ENCODE results near the gene PEAR1.

The PEAR1 gene

DNA sequence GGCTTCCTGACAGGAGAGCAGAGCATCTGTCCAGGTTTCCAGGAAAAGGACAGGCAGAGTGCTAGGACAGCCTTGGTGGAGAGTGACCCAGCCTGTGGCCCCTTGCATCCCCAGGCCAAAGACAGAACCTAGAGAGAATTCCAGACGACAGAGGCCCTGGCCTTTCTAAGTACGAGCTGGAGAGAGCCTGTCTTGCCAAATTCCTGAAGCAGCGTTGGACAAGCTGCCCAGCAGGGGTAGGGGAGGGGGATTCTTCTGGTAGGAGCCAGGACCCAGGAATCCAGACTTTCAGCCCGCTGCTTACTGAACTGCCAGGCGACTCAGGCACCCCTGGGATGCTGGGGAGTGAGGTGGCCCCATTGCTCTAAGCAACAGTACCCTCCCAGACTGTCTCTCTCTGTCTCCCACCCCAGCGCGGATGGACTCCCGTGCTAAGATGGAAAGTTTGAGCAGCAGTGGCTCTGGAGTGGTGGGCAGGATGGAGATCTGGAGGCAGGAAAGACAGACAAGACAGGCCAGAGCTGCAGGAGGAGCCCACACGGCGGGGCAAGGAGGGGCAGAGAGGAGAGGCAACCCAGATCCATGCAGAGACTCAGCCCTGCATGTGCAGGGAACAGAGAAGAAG is 8.8 kb upstream of the PEAR1 start:
- DNase-seq, result no peak

DNA sequence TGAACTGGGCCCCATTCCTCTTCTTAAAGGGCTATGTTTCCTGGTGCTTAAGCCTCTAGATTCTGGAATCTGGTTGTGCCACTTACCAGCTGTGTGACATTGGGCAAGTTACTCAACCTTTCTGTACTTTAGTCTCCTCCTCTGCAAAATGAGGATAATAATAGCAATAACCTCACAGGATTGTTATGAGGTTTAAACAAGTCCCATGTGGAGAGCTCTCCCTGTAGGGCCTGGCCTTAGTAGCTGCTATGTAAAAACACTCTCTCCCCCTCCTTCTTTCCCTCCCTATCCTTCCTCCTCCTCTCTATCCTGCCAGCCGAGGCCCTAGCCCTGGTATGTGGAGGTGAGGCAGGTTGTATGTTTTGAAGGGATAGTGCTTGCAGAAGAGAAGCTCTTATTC is 8.2 kb upstream of the PEAR1 start:
- DNase-seq, result no peak

DNA sequence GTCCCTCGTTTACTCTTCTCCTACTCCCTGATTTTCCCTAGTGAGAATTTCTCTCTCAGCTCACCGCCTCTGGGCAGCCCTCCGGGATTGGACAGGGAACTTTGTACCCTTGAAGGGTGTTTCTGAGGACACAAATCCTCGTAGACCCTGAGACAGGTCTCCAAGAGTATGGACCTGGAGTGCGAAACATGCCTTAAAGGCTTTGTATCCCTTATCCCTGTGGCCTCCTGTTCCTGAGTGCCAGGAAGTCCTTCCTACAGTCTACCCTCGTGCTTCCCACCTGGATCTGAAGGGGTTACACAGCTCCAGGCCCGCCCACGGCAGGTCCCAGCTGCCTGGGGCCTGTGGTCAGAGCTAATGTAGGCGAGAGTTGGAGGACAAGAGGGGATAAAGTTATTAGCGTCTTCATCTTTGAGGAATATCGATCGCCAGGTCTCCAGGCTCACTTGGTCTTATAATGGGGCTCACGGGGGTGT is 7.6 kb upstream of the PEAR1 start:
- no peak for DNase-seq

DNA sequence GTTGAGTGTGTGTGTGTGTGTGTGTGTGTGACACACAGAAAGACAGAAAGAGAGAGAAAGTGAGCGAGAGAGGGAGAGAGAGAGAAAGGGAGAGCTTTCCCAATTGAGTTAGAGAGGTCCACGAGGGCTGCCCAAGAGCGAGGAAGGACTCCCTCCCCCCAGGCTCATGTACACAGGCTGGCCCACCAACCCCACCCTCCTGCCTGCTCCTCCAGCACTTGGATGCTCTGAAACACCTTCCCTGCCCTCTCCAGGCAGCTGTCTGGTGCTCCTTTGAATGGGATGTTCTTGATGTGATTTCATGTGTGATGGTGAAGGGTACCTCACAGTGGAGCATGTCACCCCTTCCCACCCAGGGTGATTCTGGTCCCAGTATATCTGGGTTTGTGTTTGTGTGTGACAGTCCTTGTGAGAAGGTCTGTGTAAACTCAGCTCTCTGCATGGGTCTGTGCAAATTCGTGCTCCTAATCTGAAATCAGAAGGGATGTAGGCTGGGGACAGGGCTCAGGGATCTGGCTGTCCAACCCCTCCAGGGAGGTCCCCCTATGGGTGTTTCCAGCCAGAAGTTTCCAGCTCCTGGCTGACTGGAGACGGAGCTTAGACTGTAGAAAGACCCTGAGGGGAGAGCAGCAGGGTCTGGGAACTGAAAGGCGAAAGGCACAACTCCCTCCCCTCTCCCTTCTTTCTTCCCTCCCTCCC is 6.8 kb upstream of the PEAR1 start:
- no peak for DNase-seq

DNA sequence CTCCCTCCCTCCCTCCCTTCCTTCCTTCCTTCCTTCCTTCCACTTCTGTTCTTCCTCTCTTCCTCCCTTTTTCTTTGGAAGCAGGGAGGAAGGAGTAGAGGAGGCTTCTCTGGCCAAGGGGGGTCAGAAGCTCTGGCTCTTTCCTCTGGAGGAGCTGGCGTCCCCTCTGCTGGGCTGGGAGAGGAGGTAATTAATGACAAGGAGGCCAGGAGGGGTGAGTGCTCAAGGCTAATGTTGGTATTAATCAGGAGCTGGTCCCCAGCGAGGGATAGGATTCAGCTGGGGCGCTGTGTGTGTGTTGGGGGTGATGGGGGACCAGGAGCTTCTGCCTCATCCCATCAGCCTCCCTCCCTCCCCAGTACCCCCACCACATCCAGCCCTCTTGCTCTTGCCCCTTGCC is 6.2 kb upstream of the PEAR1 start:
- no peak for DNase-seq

DNA sequence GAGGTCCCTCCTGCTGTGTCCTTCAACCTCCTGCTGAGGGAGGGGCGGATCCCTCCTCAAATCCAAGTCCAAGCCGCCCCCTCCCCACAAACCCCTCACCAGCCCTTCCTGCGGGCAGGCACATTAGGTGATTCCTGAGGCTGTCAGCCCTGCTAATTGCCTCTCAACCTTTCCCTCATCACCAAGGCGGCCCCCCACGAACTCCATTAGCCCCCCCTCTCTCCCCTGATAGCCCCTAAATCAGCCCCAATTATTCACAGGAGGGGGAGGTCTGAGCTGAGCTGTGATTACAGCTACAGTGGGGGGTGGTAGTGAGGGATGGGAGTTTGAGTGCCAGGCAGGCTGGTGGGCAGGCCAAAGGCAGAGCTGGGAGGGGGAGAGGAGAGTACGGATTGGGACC is 5.8 kb upstream of the PEAR1 start:
- no peak for DNase-seq

DNA sequence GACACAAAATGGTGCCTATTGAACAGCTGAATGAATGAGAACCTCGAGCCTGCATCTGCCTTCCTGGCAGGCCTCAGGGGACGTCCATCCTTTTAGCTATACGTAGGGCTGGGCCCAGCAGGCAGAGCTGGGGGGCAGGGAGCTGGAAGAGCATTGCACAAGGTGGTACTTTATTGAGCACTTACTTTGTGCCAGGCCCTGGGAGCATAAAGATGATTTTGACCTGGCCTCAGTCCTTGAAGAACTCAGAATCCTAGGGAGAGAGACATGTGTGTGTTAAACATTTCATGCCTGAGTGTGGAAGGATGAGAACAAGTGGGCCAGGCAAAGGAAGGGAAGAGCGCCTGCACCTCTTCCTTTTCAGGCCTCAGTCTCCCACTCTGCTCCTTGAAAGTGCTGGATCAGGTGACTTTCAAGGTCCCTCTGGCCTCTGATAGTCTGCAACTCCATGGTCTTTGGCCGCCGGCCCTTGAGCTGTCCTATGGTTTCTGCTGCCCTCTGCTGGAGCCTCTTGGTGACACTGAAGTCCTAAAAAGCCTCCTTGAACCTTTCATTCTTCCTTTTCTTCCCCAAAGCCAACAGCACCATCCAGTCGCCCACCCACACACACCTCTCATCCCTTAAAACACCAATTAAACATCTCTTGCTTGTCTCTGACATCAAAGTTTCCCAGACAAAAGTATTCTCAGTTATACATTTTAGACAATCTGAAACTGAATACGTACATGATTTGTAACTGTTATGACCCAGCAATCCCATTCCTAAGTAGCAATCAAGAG is 3.5 kb upstream of the PEAR1 start:
- peak; percentile 21 for DNase-seq

DNA sequence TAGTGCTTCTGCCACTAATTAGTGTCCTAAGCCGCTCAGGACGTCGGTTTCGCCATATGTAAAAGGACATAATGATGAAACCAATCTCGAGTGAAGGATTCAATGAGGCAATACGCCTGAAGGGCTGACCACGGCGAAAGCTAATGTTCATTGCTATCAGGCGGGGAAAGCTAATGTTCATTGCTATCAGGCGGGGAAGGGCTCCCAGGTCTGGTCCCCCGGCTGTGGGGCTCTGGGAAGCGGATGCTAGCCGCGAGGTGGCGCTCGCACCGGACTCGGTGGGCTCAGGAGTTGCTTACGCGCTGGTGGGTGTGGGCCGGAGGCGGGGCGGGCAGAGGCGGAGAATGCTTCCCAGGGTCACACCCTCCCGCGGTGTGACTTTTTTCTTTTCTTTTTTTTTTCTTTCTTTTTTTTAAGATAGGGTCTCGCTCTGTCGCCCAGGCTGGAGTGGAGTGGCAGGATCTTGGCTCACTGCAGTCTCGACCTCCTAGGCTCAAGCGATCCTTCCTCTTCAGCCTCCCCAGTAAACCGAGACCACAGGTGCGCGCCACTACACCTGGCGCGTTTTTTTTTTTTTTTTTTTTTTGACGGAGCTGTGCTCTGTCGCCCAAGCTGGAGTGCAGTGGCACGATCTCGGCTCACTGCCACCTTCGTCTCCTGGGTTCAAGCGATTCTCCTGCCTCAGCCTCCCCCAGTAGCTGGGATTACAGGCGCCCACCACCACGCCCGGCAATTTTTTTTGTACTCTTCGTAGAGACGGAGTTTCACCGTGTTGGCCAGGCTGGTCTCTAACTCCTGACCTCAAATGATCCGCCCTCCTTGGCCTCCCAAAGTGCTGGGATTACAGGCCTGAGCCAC is 1.1 kb upstream of the PEAR1 start:
- peak; percentile 73 for DNase-seq

DNA sequence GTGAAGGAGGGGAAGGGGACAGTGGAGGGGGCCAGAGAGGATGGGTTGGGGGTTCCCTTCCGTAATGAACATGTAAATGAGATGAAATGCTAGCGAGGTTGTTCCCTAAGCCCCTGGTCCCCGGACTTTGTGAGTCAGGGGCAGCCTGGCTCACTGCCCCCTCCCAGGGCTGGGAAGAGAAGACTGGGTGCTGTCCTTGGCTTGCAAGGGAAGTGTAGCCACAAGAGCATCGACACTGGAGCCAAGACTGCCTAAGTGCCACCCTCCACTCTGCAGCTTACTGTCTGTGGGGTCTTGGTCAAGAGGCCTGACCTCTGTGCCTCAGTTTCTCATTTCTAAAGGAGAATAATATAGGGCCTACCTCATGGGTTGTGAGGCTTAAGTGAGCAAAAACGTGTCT is 483 bp downstream of the PEAR1 start:
- no peak for DNase-seq

DNA sequence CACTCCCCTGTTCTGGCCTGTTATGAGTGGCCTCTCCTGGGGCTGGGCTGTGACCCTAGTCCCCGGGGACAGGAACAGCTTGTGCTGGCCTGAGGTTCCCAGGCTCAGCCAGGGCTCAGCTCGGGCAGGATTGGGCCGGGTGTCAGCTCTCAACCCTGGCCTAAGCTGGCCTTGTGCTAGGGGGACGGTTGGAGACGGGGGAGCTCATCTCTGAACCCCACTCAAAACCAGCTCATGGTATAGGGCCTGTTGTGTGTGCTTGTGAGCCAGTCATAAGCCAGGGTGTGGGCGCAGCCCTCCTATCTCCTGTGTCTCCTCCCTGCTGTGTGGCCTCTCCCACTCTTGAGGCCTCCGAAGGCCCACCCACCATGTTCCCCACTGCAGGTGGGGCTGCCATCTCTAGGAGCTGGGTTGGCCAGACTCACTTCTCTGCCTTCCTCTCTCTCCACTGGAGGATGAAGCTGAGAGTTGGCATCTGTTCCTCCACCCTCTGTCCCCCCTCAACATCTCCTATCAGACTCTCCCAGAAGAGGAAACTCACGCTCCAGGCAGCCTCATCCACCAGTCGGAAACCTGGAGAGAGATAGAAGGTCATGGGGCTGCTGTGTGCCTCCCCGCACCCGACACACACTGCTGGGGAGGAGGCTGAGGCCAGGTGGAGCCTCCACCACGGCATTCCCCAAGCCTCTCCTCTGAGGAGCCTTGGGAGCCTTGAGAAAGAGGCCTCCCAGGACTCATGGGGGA is 1.4 kb downstream of the PEAR1 start:
- no peak for DNase-seq

DNA sequence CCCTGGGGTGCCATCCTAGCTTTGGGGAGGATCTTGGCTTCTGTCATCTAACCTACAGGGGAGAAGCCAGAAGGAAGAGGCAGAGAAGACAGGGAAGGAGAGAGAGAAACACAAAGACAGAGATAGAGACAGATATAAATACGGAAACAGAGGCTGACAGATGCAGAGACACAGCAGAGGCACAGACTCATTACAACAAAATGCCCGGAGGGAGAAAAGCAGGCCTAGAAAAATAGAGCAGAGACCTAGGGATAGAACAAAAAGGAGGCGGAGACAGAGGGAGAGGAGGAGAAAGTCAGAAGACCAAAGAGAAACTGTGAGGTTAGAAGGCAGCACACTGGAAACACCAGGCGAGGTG is 1.9 kb downstream of the PEAR1 start:
- DNase-seq, result no peak

DNA sequence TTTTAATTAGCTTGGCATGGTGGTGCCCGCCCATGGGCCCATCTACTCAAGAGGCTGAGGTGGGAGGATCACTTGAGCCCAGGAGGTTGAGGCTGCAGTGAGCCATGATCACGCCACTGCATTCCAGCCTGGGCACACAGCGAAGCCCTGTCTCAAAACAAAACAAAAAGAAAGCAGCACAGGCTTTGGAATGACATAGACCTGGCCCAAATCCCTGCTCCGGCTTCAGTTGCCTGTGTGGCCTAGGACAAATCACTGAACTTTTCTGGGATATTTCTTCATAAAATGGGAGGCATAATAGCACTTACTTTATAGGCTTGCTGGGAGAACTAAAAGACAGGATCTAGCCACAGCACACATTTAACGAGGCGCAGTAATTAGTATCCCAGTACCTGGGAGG is 2.4 kb downstream of the PEAR1 start:
- no peak for DNase-seq

DNA sequence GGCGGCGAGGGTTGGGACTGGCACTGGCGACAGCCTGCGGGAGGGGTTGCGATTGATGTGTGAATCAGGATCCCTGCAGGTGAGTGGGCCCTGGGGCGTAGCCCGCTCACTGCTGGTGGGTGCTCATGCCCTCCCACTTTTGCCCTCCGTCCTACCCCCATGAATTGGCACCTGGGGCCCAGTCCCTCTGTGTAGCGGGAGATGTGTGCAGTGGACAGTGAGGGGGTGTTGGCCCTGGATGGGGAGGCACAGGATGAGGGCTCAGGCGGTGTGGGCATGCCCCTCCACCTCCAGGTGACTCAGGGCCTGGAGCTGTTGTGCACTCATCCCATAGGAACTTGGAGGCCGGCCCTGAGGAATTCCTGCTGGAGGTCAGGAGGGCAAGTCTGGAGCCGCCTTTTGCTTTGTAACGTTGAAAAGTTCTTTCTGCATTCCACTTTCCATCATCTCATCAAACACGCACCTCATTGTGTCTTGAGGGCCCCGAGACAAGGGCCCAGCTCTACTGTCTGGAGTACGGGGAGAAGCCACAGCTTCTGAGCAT is 3.0 kb downstream of the PEAR1 start:
- DNase-seq, result no peak

DNA sequence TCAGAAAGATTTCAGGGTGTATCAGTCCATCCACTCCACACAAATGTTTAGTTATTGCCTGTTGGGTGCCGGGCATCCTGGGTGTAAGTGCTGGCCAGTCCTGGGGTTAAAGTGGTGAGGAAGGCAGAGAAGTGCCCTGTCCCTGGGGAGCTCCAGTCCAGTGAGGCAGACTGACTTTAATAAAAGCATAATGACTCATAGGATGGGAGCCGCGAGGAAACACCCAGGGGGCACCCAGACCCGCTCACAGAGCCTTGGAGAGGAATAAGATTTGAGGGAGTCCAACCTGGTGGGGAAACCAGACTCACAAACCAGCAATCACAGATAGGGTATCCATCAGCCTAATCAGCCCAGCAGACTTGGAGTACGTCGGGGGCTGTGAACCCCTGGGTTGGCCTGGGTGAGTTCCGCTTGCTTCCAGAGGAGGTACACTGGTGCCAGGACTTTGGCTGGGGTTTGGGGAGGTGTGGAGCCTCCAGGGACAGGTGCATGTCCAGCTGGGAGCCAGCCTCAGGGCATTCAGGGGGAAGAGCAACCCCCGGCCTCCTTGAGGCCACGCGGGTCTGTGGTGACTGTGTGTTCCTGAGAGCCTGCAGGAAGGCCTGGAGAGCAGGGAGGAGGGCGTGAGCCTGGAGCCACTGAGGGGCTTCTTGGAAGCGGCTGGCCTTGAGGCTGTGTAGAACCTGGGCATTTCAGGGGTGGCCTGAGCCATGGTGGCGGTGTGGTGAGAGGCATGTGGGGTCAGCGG is 3.7 kb downstream of the PEAR1 start:
- DNase-seq, result no peak

DNA sequence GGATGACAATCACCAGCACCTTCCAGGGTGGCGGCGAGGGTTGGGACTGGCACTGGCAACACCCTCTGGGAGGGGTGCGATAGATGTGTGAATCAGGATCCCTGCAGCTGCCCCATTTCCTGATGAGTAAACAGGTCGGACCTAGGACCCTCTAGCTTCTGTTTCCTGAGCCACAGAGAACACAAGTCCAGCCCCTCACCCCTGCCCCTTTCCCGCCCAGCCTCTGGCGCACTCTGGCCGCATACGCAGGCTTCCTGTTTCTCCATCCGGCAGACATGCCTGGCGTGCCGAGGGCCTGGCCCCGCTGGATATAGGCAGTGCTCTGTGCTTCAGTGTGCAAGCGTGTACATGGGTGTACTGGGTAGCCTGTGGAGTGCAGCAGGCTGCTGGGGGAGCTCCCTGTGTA is 4.6 kb downstream of the PEAR1 start:
- no peak for DNase-seq

DNA sequence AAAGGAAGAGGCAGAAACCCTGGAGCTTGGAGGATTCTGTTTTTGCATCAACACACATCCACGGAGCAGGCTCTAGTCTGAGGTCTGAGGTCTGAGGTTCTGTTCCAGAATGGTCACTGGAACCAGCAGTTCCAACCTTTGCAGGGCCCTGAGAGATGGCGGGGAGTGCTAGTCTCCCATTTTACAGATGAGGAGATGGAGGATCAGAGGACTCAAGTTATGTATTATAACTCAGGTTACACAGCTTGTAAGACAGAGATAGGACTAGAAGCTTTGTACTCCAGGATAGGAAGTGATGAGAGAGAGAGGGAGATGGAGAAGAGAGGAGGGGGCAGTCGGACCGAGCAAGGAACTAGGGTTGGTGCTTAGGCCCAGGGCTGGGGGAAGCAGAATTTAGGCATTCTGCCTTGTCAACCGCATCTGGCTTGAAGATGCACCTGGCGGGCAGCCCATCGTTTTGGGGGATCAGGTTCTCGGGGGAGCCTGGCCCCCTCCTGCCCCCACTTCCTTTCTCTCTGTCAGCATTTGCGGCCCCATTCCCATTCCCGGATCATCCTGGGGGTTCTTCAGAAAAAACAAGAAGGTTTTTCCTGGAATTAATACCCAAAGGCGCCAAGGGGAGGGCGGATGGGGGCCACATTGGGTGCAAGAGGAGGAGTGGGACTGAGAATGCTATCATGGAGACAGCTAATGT is 5.6 kb downstream of the PEAR1 start:
- DNase-seq, result no peak

DNA sequence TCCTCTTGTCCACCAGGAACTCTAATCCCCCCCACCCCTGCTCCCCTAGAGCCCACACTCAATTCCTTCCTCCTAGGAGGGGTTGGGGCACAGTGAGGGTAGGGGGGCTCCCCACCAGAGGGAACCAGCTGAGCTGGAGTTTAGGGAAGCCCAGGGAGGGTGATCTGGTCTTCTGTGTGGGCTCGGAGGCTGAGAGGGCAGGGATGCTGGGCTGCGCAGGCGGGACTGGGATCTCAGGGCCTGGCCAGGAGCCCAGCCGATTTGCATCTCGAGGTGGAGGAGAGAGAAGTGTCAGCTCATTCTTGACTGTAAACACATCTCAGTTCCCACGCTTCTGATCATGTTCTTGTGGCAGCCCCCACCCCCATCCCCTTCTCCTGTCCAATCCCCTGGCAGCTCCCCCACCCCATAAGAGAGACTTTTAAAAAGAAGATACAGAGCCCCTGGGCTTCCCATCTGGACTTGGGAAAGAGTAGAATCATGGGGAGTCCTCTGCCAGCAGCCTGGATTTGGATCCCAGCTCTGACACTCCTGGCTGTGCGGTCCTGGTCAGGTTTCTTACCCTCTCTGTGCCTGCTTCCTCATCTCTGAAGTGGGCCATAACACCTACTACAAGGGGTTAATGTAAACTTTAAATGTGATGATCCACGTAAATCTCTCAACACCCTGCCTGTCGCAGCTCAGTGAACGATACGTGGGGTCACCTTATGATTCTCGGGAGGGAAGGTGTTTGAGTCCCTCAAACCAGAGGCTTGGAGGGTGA is 6.6 kb downstream of the PEAR1 start:
- no peak for DNase-seq

DNA sequence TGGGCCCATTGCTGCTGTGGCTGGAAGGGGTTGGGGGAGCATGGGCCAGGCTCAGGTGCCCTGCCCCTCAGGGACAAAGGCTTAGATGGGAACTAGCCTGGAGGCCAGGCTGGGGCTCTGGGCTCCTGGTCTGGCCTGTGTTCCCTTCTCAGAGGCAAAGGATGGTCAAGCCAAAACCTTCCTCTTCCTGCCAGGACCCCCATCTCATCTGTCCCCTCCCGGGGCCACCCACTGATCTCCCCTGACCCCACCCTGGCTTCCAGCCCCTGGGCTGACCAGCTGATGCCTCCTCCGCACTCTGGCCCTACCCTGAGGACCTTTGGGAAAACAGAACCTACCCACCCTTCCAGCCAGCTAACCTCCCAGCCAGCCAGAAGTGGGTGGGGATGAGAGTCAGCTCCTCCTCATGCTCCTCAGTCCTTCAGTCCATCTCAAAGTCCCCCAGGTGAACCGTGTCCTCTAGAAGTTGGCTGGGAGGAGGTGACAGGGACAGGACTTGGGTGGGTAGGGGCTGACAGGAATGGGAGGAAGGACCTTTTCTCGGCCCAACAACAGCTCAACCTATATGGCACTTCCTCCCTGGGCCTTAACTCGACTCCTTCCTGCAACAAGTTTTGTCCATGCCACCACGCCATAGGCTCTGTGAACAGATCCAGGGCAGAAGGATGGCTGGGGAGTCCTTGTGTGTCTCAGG is 7.5 kb downstream of the PEAR1 start:
- no peak for DNase-seq

DNA sequence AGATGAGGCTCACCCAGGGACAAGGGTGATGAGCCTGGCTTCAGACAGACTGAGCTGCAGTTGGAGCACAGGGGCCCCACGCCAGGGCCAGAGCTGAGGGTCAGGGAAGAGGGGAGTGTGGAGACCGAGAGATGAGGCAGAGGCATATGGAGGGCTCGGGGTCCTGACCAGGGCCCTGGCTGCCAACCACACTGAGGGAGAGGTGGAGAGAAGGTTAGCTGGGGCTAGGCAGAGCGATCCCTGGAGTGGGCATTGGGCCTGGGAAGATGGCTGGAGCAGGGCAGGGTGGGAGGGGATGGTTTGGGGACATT is 8.0 kb downstream of the PEAR1 start:
- DNase-seq, result no peak

Data from DMS 273 treated with DMSO at 0.1 percent for 48 hours (cell line).